GM18868 (cell line): ENCODE measurements around the gene PTPRE.

Experiments
- ATAC-seq: cut with Tn5 transposase; IDR thresholded peaks from one replicate; pipeline ENCODE4 v1.9.1; 2021; ENCODE audit warnings: mild to moderate bottlenecking, moderate library complexity; ENCODE audit not compliant: unreplicated experiment

The PTPRE gene

DNA sequence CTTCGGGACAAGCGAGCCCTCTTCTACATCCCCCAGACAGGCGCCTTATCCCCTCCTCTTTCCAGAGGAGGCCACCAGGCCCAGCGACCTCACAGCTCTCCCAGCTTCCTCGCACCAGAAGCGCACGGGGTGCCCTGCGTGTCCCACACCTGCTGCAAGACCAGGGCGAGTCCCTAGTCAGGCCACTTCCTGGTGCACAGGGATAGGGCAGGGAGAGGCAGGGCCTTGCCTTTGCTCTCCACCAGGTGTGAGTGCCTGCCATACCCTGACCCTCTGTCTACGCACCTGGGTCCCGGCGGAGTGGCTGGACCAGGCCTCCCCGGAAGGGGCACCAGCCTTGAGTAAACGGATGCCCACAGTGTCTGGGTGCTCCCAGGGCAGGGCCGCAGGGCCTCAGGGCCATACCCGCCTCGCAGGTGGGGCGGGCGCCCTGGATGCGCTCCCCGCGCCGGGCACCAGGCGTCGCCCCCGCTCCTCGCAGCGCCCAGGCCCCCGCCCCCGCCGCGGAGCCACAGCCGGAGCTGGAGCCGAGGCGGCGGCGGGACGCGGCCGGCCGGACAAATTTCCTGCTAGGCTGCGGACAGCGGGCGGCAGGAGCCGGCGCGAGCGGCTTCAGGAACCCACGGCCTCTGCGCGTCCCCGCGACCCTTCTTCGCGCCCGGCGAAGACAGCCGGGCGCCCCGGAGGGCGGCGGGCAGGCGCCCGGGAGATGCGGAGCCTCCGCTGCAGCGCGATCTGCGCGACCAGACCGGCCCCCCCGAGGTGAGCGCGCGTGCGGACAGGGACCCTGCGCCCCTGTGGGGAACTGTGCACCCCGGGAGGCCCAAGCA, at the start of gene PTPRE:
TSS of gene PTPRE (plus strand) at position 556 of the 830 bp plus-strand sequence. CDS start 133,779 bp downstream, outside the sequence.
- peak; percentile 92 for ATAC-seq

DNA sequence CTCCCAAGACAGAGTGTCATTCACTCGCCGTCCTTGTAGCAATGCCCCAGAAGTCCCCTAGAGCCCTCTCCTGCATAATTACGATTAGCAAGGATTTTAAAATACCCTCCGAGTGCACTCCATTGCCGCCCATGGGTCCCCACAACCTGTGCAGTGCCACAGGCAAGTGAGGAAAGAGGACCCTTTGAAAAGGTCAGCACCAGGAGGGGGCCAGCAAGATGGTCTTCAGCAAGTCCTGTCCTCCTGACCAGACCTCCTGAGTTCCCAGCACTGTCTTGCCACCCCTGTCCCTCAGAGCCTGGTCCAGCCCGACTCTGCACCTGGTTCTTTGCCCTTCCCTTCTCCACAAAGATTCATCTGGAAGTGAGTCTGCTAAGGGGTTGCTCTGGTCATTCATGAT, 46.3 kb upstream of the PTPRE start:
- ATAC-seq, result no peak

DNA sequence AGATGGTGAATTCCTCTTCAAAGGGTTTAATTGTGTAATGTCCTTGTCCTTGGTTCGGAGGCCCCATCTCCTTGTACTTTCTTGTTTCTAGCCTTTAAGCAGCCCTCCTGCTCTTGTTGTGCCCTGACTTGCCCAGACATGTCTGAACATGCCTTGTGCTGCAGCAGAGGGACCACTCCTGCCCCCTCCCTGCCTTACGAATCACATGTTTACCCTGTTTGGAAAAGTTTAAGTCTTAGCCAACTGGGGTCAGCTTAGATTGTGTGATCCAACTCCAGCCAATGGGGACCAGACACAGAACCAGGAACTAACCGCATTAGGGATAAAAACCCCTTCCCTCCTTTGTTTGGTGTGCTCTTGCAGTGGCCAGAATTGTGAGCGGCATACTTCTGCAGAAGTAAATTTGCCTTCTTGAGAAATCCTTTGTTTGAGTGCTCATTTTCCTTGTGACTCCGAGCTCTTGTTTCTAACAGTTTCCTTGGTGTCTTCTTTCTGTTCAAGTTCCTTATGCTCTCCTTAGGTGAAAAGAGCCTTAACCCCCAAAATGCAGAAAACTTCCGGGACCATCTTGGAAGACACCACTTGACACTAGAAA, 43.6 kb upstream of the PTPRE start:
- no peak for ATAC-seq

GRCh38 chr10:127866276-127867013, 40.5 kb upstream of the PTPRE start:
- ATAC-seq, result no peak

- ATAC-seq, result no peak
Measured at GRCh38 chr10:127867805-127868204, 39.1 kb upstream of the PTPRE start.

GRCh38 chr10:127869329-127869728, 37.6 kb upstream of the PTPRE start:
- no peak for ATAC-seq

GRCh38 chr10:127871631-127872010, 35.3 kb upstream of the PTPRE start:
- ATAC-seq, result no peak

DNA sequence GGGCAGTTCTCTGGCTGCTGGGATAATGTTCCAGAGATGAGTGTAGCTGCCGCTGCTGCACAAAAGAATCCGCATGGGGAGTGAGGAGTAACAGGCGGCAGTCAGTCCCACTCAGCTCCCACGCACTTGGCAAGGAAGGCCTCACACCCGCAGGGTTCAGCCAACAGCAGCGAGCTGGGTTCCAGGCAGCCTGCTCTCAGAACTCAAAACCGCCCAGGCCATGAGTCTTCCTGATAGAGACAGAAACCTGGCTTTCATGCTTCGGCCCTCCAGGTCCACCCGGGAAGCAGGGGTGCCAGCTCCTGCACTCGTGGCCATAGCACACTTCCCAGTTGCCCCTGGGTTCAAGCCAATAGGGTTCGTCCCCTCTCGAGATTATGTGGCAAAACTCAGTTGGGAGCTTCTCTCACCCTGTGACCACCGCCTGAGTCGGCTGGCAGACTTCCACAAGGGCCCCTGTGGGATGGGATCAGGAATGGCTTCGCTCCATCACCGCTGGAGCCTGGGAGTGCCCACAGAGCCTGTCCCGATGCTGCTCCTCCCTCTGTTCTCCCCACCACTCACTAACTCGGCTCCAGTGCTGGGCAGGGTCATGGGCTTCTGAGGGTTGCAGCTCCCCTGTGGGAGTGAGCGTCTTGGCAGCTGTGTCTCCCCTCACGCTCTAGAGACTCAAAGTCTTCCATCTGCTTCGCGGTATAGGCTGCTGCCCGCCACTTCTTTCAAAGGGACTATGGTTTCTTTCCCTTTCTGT, 34.7 kb upstream of the PTPRE start:
- ATAC-seq, result no peak

- ATAC-seq, result no peak
Measured at GRCh38 chr10:127872871-127873600, 33.9 kb upstream of the PTPRE start.

GRCh38 chr10:127873901-127874470, 32.9 kb upstream of the PTPRE start:
- no peak for ATAC-seq

DNA sequence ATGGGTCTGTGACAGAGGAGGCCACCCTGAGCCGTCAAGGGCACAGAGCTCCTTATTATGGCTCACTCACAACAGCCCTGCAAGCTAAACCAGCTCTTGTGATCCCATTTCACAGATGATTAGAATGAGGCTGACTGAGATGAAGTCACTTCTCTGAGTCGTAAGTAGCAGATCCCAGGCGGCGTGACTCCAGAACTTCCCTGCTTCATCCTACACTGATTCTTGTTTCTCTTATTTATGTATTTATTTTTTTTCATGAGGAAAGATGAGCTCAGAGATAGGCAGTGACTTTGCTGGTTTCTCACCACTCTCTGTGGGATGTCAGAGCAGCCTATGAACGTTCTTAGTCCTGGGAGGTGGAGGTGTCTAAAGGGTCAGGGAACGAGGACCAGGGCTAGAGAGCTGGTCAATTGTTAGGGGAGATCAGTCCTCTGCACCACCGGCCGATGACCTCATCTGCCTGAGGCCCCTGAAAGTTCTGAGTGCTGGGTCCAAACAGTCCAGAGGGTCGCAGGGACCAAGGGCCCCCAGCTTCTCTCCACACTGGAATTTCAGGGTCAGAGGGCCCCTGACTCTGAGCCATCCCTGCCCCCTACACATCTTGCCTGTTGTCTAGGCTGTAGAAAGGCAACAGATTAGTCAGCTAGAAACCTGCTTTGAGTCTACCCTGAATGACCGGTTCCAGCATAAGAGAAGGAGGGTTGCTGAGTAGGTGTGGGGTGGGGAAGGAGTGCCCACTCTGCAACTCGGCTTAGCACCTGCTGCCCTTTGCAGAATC, 32.0 kb upstream of the PTPRE start:
- no peak for ATAC-seq

DNA sequence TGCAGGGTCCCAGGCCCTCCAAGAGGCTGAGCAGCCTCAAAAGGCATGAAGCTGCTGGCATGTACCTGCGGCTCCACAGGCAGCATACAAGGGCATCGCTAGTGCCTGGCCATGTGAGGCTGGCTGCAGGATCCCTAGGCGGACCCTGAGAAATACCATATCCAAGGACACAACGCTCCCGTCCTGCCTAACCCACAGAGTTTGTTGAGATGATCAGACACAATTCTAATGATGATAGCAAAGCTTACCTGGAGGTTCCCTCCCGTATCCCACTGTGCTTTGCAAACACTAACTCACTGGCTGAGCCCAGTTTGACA, 31.5 kb upstream of the PTPRE start:
- ATAC-seq, result no peak

GRCh38 chr10:127875916-127876315, 31.0 kb upstream of the PTPRE start:
- ATAC-seq, result no peak

DNA sequence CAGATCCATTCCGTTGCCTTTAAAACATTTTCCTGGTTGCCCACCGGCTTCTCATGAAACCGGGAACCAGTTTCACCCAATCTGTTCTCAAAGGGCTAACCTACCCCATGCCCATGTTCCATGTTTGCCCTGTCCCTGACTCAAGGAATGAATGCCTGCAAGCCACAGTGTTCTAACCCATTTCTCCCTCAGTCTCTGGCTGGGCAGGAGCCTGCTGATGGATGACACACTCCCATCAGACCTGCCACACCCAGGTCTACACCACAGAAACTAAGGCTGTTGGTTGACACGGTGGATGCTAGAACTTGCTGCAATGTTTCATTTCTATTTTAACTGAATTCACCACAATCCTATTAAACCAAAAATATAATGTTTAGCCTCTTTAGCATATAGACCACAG, 29.8 kb upstream of the PTPRE start:
- no peak for ATAC-seq

DNA sequence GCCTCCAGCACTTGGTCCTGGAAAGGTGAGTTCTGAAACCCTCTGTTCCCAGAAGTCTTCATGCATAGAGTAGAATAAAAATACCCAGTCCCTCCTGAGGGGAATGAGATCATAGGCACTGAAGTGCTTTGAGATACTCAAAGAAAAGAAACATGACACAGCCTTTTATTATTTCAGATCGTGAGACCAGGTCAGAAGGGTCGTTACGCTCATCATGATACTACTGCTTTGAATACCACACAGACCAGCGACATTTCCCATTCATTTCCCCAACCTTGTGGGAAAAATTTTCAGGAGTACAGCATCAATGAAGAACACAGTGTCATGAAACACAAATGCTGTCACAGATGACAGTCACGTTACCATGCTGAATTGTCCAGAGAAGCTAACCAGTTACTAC, 29.2 kb upstream of the PTPRE start:
- no peak for ATAC-seq

DNA sequence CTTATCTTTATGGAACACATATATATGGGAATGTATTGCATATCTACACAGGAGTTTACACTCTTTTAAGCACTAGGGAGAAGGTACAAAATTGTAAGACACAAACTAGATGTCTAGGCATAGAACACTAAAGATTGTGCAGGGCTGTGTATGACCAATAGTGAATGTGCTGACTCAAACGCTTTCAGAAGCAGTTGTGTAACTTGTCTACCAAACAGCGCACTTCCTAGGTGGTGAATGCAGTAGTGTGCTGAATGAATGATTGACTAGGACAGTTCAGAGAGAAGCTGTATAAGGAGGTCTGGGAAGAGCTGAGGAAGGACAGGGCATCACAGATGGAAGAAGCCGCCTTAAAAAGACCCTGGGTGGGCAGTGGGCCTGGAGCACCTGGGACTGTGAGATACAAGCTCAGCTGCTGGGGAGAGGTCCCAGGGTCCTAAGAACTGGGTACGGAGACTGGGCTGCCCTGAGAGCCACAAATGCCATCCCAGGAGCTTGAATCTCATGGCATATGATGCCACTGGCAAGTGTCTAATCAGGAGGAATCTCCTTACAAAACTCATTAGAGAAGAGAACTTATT, 28.3 kb upstream of the PTPRE start:
- no peak for ATAC-seq

DNA sequence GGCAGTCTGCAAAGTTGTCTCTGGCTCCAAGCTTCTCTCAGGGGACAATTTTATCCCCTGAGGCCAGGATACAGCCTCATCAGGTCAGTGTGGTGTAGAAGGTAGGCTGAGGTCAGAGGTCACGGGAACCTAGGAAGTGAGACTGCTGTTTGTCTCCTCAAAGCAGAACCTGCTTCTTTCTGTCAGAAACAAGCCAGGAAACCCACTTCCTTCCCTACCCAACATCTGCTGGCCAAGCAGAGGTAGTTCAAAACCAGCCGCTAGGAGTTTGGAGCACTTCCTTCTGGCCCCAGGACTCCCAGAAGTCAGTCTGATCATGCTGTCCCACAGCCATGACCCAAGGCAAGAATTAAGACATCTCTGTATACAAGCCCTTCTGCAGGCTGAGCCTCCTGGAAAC, 26.3 kb upstream of the PTPRE start:
- ATAC-seq, result no peak

DNA sequence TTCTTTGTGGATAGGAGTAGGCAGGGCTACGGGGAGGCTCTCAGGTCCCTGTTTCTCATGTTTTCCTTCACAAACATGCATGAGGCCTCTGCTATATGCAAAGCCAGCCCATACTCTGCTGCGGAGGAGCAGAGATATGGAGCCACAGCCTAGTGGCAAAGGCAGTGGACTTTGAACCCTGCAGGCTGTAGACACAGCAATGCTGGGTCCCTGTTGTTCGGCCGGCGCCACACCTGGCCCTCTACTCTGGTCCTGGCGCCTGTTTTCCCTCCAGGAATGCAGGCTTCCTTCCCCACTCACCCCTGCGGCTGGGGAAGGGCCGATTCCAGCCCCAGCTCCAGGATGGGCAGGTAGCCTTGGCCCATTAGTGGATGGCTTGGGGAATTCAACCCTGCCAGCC, 25.6 kb upstream of the PTPRE start:
- no peak for ATAC-seq

- ATAC-seq, result no peak
Measured at GRCh38 chr10:127882391-127882790, 24.5 kb upstream of the PTPRE start.
